Measurements from ENCODE around the gene C1QTNF7.

Gene C1QTNF7, protein sequence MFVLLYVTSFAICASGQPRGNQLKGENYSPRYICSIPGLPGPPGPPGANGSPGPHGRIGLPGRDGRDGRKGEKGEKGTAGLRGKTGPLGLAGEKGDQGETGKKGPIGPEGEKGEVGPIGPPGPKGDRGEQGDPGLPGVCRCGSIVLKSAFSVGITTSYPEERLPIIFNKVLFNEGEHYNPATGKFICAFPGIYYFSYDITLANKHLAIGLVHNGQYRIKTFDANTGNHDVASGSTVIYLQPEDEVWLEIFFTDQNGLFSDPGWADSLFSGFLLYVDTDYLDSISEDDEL

DNA sequence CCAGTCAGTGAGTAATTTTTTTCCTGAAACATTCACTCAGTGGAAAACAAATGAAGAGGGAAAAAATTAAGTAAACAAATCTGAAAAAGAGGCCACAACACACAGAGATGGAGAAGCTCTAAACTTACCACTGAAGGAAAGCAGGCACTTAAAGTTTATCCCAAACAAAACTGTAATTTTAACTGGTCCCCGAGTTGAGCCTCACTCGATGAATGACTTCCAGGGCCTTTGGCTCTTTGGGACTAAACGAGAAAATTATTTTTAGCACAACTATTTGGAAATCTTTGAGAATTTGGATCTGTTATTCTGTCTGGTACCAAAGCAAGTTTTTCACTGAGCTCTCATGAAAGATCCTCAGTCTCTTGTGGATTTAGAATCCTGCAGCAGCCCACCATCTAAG, at the start of gene C1QTNF7:
Gene C1QTNF7 (plus strand): TSS at position 333 of the 400 bp plus-strand sequence. CDS start 7,711 bp downstream, outside the sequence.
- DNase-seq: no peak

DNA sequence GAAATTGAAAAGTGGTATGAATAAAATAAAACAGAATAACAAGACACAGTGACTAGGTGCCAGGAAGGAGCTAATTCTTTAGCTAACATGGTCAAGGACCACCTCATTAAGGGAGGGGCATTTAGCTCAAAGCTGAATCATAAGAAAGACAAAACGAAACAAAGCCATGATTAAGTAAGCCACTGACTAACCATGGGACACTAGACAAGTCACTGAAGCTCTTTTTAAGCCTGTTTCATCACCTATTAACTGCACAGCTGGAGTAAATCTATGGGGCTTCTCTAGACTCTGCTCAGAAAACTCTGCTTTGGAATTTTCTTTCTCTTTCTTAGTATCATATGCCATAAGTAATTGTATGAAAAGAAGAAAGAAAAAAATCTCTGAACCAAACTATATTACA, 49.8 kb upstream of the C1QTNF7 start:
- DNase-seq: no peak

DNA sequence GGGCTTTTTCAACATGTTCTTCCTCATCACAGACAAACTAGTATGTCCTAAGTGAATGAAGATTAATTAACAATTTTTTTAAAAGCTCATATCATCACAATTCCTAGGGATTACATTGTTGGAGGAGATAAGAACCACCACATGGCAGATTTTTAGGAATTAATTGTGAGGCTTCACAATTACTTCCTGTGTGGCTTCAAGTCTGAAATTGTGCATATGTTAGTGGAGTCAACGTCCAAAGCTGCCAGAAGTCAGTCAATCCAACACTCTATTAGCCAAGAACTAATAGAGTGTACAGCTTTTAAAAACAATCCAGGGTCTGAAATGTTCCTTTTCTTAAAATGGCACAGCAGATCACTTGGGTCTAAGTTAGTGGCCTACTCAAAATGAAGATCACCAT, 49.3 kb upstream of the C1QTNF7 start:
- no peak for DNase-seq

DNA sequence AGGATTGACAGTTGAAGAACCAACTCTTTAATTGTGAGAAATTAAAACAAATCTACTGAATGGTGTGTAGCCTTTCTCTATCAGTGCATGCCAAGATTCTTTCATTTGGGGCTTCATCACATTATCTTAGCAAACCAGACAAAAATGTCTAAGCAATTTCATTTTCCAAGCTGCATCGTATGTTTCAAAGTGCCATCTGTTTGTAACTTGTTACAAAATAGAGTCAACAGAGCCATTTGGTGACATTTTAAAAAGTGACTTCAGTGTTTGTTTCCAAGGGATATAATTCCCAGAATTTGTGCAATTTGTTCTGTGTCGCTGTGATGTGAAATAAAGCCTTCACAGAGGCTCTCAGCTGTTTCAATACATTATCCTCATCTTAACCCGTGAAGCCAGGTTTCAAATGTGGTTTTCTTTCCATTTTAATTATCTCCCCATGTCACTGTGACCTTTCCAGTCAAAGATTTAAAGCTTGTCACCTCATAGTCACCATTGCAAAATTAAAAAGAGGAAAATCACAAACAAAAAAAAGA, 46.0 kb upstream of the C1QTNF7 start:
- DNase-seq: no peak

DNA sequence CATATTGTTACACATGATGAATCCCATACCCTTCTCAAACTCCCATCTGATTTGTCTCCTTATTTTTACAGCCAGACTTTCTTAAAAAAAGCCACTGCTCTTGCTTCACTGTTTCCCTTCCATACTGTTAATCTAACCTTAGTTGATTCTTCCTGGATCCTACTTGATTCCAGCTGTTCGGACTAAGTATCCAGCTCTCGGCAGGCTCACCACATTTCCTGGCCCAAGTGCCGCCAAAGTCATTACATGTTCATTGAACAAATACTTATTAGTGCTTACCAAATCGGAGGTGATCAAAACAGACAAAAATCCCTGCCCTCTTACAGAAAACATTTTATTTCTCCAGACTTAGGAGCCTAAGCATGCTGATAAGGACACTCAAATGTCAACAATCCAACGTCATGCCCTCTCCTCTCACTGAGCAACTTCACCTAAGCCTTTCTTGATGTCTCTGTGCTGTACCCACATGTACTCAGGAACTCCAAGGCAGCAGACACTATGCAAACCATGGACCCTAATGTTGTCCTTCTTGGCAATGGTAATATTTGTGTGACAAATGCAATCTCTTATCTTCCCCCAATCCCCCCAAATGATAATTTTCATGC, 45.1 kb upstream of the C1QTNF7 start:
- DNase-seq: no peak

DNA sequence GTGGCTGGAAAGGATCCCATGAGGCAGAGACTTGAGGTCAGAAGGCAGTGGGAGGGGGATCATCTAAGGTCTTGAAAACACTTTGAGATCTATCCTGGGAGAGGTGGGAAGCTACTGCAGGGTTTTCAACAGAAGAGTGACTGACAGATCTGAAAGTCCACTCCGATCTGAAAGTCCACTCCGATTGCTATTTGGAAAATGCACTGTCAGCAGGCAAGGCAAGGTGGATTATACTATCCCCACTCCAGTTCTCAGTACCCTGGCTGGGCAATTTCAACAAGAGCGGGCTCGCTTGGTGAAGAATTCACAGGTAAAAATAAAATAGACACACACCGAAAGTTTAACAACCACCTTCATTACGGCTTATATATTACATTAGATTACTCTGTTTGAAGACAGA, 42.3 kb upstream of the C1QTNF7 start:
- DNase-seq: no peak

DNA sequence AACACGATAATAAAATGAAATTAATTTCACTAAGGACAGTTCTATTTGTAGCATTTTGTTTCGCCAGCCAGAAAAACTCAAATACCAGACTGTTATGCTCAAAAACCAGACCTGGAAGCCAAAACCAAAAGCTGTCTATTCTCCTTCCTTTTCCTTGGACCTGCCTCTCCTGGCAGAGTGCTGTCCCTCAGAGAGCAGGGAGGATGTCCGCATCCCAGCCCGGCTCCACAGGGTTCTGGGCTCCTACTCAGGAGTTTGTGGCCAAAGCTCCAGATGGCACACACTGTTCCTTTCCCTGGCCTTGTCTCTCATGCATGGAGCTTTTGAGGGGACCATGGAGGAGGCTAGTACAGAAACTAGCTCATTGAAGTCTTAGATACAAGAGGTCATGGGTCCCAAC, 41.9 kb upstream of the C1QTNF7 start:
- no peak for DNase-seq

DNA sequence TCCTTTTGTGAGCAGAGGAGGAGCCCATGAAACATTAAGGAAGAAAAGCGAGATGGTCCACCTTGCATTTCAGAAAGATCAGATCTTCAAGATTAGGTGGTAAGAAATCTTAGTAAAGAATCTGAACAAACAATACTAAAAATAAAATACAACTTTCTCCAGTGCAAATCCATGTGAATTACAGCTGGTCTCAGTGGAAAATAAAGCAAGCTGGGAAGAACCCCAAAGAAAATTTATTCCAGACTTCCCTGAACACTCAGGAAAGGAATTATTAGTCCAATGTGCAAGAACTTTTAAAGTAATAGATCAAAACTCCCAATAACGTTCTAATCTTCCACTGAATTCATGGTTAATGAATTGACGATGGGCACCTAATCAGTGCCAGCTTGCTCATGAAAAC, 37.3 kb upstream of the C1QTNF7 start:
- no peak for DNase-seq

DNA sequence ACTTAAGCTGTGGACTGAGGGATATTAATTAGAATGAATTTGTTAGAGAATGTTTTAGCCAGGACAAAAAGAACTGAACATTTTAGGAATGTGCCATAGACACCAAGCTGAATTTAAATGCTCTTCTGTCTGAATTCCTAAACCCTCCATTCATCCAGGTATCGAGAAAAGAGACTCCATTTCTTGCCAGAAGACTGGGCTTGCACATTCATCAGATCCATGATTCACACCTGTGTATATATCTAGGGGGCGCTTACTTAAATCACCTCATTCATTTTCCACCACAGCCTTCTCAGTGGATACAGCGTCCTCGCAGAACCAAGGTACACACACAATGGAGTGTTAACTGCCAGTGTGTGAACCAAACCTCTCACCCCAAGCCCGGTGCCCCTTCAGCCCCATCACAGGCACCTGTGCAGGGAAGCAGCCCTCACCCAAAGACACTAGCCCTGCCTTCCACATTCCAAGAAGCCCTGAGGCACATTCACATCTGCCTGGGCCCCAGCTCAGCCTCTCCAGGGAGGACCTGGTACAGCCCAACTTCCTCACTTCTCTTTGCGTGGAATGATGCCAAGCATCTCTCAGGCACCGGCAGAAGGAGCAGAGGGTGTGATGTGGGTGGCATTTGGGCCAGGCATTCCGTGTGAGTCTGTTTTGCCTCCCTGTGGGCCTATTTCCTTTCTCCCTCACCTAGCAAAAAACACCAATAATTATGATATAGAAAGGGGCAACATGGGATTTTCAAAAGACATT, 35.6 kb upstream of the C1QTNF7 start:
- no peak for DNase-seq

DNA sequence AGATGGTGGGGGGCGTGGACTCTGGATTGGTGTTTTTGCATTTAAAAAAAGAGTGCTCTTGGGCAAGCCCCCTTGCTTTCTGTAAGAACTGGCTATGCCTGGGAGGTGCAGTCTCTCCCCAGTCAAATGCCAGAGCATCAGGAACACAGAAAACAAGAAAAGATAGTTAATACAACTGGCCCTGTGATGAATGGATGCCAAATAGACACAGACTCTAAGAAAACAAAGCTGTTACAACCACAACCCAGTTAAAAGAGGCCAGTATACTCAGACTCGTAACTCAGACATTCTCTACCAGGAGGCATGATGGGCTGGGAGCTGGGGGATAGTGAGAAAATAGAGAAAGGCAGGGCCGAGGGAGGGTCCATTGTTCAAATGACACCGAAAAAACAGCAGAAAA, 32.5 kb upstream of the C1QTNF7 start:
- DNase-seq: no peak

DNA sequence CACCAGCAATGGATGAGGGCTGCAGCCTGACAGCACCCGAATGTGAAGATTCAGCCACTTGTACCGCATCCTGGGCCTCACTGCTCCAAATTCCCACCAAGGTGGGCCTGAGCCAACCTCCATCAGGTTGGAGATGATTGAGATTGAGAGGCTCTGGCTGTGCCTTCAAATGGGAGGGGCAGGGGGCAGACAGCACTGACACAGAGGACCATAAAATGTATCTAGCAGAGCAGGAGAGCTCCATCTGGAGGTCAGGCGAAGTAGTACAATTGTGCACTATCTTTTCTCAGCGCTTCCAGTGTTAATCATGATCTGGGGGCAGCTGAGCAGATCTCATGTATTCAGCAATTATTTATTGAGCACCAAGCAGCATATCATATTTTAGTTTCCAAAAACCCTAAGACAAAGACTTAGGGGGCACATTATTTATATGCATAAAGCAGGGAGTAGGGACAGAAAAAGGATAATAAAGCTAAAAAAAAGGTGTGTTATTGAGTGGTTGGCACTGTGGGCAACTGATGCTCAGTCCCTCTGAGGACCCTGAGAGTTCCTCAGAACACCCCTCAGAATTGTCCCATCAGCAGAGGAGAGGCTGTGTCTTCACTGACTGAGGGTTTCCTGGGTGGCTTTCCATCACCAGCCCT, 31.6 kb upstream of the C1QTNF7 start:
- DNase-seq: no peak

DNA sequence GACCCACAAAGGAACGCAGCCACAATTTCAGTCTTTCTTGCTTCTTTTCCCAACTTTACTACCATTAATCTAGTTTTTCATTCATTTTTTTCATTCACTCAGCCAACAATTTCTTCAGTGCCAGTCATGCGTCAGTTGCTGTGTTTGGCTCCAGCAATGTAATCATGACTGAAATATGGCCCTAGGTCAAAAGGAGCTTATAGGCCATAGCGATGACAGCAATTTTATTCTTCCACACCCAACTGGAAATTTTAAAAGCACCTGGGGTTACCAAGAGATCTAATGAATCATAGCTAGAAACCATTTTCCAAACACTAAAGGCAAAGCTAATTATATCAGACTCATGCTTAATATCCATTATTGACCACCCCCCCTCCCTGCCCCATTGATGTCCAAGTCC, 29.8 kb upstream of the C1QTNF7 start:
- no peak for DNase-seq

DNA sequence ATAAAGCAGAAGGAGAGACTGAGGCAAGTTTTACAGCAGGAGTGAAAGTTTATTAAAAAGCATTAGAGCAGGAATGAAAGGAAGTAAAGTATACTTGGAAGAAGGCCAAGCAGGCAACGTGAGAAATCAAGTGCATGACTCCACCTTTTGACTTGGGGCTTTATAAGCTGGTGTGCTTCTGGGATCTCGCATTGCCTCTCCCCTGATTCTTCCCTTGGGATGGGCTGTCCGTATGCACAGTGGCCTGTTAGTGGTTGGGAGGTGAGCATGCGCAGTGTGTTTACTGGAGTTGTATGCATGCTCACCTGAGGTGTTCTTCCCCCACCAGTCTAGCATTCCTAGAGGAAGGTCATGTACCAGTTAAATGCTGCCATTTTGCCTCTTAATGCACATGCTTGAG, 29.1 kb upstream of the C1QTNF7 start:
- DNase-seq: no peak

DNA sequence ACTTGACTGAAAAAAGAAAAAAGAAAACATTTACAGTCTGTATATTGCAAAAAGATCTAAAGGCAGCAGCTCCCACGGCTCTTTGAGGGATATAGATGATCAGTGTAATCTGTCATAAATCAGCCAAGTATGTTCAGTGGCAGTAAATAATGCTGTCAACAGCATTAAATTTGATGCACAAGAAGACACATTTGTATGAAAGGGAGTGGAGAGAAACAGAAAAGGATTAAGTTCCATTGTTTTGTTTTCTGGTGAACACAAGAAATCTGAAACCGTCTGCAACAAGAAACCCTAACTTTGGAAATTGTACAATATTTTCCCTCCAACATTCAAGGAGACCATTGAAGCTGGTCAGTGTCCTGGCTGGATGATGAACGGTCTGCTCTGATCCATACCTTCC, 27.6 kb upstream of the C1QTNF7 start:
- no peak for DNase-seq

DNA sequence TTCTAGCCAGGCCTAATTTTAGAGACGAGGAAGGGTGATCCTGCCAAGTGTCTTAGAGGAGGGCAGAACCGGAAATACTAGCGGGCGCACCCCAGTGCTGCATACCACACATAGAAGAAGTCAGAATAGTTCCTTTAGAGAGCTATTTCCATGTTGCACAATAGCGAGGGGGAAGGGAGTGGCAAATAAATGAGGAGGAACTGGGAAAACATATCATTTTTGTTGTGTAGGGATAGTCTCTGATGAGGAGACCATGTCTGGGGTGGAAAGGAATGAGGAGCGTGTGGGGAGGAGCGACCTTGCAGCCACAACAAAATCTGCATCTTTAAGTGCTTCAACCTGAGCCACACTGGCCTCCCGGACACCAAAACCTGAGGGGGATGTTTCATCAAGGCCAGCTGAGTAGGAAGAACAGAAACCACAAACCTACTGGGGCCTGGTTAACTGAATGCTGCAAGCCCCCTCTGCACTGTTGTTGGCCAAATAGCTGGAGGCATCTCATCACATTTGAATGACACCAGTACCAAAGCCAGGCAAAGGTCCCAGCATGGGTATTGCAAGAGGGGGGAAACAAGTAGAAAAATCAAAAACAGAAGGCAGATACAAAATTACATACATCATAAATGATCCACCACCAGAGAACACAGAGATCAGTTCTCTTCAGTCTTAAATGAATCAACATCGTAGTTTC, 26.7 kb upstream of the C1QTNF7 start:
- DNase-seq: peak; percentile 69

DNA sequence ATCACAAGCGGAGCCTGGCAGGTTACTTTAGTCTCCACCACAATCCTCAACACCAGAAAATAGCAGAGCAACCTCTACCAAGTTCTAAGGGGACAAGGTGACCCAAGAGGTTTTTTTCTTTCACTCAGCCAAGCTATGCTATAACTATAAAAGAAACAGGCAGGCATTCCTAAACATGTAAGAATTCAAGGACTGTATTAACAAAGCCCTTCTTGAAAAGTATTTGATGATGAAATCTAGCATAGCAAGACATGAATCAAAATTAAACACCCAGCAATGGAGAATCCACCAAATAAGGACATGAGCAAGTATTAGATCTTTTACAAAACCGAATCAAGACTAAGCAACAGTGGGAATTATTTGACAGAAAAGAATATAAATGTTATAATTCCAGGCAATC, 25.7 kb upstream of the C1QTNF7 start:
- no peak for DNase-seq

DNA sequence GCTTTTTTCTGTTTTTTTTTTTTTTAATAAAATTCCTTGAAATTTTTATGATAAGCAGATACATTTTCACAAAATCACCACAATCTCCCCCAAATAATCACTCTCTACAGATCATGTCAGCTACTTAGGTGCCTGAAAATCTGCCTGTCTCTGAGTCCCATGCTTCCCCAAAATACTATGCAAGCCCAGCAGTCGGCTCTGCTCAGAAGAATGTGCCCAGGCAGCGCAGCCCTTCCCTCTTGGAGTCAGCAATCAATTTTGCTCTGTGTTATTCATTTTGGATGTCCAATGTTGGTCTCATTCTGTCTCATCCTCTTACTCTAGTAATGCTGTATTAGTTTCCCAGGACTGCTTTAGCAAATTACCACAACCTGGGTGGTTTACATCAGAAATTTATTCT, 24.9 kb upstream of the C1QTNF7 start:
- no peak for DNase-seq

DNA sequence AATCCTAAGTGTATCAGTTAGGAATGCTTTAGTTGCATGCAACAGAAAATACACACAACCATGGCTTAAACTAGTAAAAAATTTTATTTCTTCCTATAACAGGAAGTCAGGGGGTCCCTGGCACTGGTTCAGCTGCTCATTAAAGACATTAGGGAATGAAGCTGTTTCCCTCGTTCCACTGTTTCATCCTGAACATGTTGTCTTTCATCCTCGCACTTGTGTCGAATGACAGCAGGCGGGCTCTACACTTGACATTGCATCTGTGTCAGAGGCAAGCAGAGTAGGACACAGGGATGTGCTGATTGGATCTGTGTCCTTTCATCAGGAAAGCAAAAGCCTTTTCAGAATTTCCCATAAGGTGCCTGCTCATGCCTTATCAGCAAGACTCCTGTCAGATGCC, 22.8 kb upstream of the C1QTNF7 start:
- DNase-seq: no peak

DNA sequence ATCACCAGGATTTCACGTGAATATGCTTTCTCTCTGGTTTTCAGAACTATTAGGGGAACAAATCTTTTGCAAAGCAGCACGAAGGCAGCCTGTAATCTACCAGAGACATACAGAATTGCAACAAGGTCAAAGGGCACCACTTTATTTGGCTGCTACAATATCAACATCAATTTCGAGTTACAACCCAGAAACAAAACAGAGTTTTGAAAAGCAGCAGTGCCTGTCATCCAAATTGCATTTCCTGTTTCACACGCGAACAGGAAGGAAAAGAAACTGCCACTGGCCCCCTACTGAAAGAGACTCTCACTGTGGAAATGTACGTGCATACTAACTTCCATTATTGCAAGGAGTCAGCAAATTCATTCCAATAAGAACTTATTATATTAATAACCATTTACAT, 17.1 kb upstream of the C1QTNF7 start:
- no peak for DNase-seq

DNA sequence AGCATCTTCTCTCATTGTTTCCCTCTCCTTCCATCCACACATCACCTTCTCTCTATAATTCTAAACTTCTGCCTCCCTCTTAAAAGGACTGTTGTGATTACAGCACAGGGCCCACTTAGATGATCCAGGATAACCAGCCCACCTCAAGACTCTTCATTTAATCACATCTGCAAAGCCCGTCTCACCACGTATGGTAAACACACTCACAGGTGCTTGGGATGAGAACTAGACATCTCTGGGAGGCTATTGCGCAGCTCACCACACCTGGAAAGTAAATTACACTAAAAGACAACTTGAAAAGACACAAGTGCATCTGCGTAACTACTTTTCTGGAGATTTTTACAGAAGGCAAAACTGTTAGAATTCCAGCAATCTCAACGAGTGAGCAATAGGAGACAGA, 15.4 kb upstream of the C1QTNF7 start:
- no peak for DNase-seq

DNA sequence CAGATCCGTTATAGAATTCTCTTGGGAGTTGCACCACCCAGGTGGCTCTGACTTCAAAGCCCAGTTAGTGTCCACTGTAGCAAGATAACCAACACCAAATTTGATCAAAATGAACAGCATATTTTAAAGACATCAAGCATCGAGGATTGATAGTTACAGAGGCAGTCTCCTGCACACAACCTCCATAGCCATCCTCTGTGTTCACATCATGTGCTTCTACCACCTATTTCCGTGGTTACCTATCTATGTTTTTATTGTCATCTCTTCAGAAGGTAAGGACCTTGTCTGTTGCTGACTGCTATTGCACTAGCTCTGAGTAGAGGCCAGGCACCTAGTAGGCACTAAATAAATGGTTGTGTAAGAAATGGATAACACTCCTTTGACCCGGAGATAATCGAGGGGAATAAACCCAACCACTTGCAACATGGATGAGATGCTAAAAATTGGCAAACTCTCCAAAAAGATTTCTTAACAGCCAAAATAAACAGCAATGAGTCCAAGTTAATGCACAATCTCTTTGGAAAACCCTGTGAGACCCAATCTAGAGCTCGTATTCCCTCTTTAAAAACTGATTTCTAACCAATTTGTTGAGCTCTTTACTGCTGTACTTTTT, 14.7 kb upstream of the C1QTNF7 start:
- DNase-seq: no peak

DNA sequence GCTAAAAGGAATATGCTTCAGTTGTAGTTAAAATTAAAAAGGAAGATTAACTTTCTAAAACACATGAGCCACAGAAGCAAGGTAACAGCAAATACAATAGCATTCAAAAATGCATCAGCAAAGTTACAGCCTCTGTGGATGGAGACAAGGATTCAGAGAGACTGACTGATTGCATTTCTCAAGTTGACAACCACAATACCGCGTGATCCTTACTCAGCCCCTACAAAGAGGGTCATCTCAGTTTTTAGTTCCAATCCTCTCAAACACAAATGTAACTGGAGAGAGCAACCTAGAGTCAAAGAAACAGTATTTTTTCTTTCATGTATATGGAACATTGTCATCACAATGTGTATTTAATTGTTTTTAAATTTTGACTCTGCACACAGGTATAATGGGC, 14.2 kb upstream of the C1QTNF7 start:
- no peak for DNase-seq
